ENCODE data around the gene SDSL.

GRCh38 chr12:113402586-113403260, 19.5 kb upstream of the SDSL start:
- TF ChIP-seq, protein P1, sequence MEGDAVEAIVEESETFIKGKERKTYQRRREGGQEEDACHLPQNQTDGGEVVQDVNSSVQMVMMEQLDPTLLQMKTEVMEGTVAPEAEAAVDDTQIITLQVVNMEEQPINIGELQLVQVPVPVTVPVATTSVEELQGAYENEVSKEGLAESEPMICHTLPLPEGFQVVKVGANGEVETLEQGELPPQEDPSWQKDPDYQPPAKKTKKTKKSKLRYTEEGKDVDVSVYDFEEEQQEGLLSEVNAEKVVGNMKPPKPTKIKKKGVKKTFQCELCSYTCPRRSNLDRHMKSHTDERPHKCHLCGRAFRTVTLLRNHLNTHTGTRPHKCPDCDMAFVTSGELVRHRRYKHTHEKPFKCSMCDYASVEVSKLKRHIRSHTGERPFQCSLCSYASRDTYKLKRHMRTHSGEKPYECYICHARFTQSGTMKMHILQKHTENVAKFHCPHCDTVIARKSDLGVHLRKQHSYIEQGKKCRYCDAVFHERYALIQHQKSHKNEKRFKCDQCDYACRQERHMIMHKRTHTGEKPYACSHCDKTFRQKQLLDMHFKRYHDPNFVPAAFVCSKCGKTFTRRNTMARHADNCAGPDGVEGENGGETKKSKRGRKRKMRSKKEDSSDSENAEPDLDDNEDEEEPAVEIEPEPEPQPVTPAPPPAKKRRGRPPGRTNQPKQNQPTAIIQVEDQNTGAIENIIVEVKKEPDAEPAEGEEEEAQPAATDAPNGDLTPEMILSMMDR (IDR thresholded peaks at IDR 0.05) = no peak
- TF ChIP-seq POLR2A (IDR thresholded peaks at IDR 0.05) = no peak

Measured in body of pancreas (tissue), 4 donors.